ENCODE data around the gene WAC.

The WAC gene

GRCh38 chr10:28544058-28544457, 11.1 kb downstream of the WAC start:
- no peak for TF ChIP-seq CTCF (IDR thresholded peaks at IDR 0.05; ENCODE audit: borderline replicate concordance, control extremely low read depth, extremely low read depth, insufficient read depth, missing control alignments)
- in situ Hi-C loops (cut with MboI; ENCODE audit: low sequenced_read_pairs, unreplicated experiment): no loop called here
- no peak for DNase-seq (ENCODE audit: low spot score)

GRCh38 chr10:28545967-28546644, 13.2 kb downstream of the WAC start:
- in situ Hi-C loops (cut with MboI; ENCODE audit: low sequenced_read_pairs, unreplicated experiment): no loop called here
- no peak for DNase-seq (ENCODE audit: low spot score)
- no peak for TF ChIP-seq CTCF (IDR thresholded peaks at IDR 0.05; ENCODE audit: borderline replicate concordance, control extremely low read depth, extremely low read depth, insufficient read depth, missing control alignments)

- no peak for TF ChIP-seq CTCF (IDR thresholded peaks at IDR 0.05; ENCODE audit: borderline replicate concordance, control extremely low read depth, extremely low read depth, insufficient read depth, missing control alignments)
- in situ Hi-C loops (cut with MboI; ENCODE audit: low sequenced_read_pairs, unreplicated experiment): no loop called here
- DNase-seq (ENCODE audit: low spot score): no peak
Observed at GRCh38 chr10:28548781-28549498, 16.0 kb downstream of the WAC start.

GRCh38 chr10:28551086-28551485, 18.2 kb downstream of the WAC start:
- no peak for TF ChIP-seq CTCF (IDR thresholded peaks at IDR 0.05; ENCODE audit: borderline replicate concordance, control extremely low read depth, extremely low read depth, insufficient read depth, missing control alignments)
- in situ Hi-C loops (cut with MboI; ENCODE audit: low sequenced_read_pairs, unreplicated experiment): no loop called here
- no peak for DNase-seq (ENCODE audit: low spot score)

- no peak for TF ChIP-seq CTCF (IDR thresholded peaks at IDR 0.05; ENCODE audit: borderline replicate concordance, control extremely low read depth, extremely low read depth, insufficient read depth, missing control alignments)
- DNase-seq (ENCODE audit: low spot score): no peak
- in situ Hi-C loops (cut with MboI; ENCODE audit: low sequenced_read_pairs, unreplicated experiment): no loop called here
Observed at GRCh38 chr10:28552775-28553174, 19.9 kb downstream of the WAC start.

- TF ChIP-seq CTCF (IDR thresholded peaks at IDR 0.05; ENCODE audit: borderline replicate concordance, control extremely low read depth, extremely low read depth, insufficient read depth, missing control alignments): no peak
- no peak for DNase-seq (ENCODE audit: low spot score)
- in situ Hi-C loops (cut with MboI; ENCODE audit: low sequenced_read_pairs, unreplicated experiment): no loop called here
Observed at GRCh38 chr10:28554009-28554408, 21.1 kb downstream of the WAC start.
